GM18498 (cell line): ENCODE measurements around the gene MT2A.

ENCODE experiments used
- ATAC-seq: cut with Tn5 transposase; IDR thresholded peaks from one replicate; pipeline ENCODE4 v1.9.1; 2021; ENCODE audit warnings: mild to moderate bottlenecking, moderate library complexity; ENCODE audit not compliant: unreplicated experiment

Gene MT2A

GRCh38 chr16:56594292-56594619 lies 14.1 kb upstream of the MT2A start:
- no peak for ATAC-seq

- no peak for ATAC-seq
These were observed 7.9 kb upstream of the MT2A start for GRCh38 chr16:56600398-56600999.

GRCh38 chr16:56601325-56601724 lies 7.1 kb upstream of the MT2A start:
- ATAC-seq, result no peak

- no peak for ATAC-seq
These were observed 4.8 kb upstream of the MT2A start for GRCh38 chr16:56603589-56603988.

GRCh38 chr16:56604966-56605365 lies 3.4 kb upstream of the MT2A start:
- no peak for ATAC-seq

GRCh38 chr16:56605475-56605874 lies 2.9 kb upstream of the MT2A start:
- no peak for ATAC-seq

- no peak for ATAC-seq
These were observed 2.3 kb upstream of the MT2A start for GRCh38 chr16:56606071-56606475.

- no peak for ATAC-seq
These were observed 1.8 kb upstream of the MT2A start for GRCh38 chr16:56606476-56607108.

GRCh38 chr16:56607109-56607618 lies 1.2 kb upstream of the MT2A start:
- no peak for ATAC-seq

- no peak for ATAC-seq
These were observed 725 bp upstream of the MT2A start for GRCh38 chr16:56607675-56608042.

- no peak for ATAC-seq
These were observed 585 bp downstream of the MT2A start for GRCh38 chr16:56608876-56609462.

GRCh38 chr16:56609463-56609921 lies 1.1 kb downstream of the MT2A start:
- peak; percentile 45 for ATAC-seq

GRCh38 chr16:56610017-56610608 lies 1.7 kb downstream of the MT2A start:
- no peak for ATAC-seq

- ATAC-seq, result no peak
These were observed 2.3 kb downstream of the MT2A start for GRCh38 chr16:56610609-56611111.

GRCh38 chr16:56611281-56611833 lies 3.0 kb downstream of the MT2A start:
- no peak for ATAC-seq

GRCh38 chr16:56613706-56614105 lies 5.3 kb downstream of the MT2A start:
- ATAC-seq, result no peak

GRCh38 chr16:56614549-56614991 lies 6.2 kb downstream of the MT2A start:
- ATAC-seq, result no peak

- no peak for ATAC-seq
These were observed 7.0 kb downstream of the MT2A start for GRCh38 chr16:56615353-56615752.

GRCh38 chr16:56616608-56617211 lies 8.3 kb downstream of the MT2A start:
- no peak for ATAC-seq

GRCh38 chr16:56617212-56618085 lies 9.1 kb downstream of the MT2A start:
- no peak for ATAC-seq
